Spleen (tissue), 7 donors: ENCODE results near the gene MOSPD2.

Experiments used
- POLR2AphosphoS5 ChIP-seq, 3 donors: sonication (generic); formaldehyde crosslinking; IDR thresholded peaks; one replicate each; pipeline ENCODE4 v1.5.1; 2017; ENCODE audit warnings: antibody characterized with exemption in 3 of 3
- TF ChIP-seq, protein P1 (sequence below), 11 experiments: fragments of 200-600 bp in 7 of 11; fragments of 450-650 bp in 4 of 11; sonication (generic) in 4 of 11; IDR thresholded peaks in 8 of 11; conservative IDR thresholded peaks in 3 of 11; 1 replicate in 7 of 11; 2 replicates in 4 of 11; pipeline versions ENCODE4 v1.4.0 to v1.8.0; 2016 to 2021; ENCODE audit warnings: antibody characterized with exemption in 11 of 11, inconsistent platforms in 4 of 11, mild to moderate bottlenecking in 1 of 11
- donor health status: DM: no; HTN: no; CAD: no; lungs with moderate emphysema.
- donor health status: DM: no; HTN: no; CAD: no.
- donor health status: DM: no; HTN: no; CAD: no.

DNA sequence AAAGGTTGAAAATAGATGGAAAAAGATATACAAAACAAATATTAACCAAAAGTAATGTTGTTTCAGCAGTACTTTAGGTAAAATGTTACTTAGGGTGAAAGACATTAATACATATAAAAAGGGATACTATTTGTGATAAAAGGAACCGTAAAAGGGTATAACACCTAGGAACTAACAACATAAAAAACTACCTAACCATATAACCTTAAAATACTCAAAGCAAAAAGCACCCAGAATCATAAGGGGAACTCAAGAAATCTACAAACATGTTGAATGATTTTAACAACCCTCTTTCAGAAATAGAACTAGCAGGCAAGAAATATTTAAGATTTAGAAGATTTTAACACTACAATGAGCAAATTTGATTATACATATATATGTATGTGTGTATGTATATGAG, 11.5 kb downstream of the MOSPD2 start:
- TF ChIP-seq POLR2AphosphoS5 (IDR thresholded peaks at IDR 0.05): no peak
- TF ChIP-seq, protein P1, sequence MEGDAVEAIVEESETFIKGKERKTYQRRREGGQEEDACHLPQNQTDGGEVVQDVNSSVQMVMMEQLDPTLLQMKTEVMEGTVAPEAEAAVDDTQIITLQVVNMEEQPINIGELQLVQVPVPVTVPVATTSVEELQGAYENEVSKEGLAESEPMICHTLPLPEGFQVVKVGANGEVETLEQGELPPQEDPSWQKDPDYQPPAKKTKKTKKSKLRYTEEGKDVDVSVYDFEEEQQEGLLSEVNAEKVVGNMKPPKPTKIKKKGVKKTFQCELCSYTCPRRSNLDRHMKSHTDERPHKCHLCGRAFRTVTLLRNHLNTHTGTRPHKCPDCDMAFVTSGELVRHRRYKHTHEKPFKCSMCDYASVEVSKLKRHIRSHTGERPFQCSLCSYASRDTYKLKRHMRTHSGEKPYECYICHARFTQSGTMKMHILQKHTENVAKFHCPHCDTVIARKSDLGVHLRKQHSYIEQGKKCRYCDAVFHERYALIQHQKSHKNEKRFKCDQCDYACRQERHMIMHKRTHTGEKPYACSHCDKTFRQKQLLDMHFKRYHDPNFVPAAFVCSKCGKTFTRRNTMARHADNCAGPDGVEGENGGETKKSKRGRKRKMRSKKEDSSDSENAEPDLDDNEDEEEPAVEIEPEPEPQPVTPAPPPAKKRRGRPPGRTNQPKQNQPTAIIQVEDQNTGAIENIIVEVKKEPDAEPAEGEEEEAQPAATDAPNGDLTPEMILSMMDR (IDR thresholded peaks at IDR 0.05 in 8 of 11, conservative IDR thresholded peaks at IDR 0.05 in 3 of 11): no peak
